ENCODE data around the gene DDX4. TPM values are rescaled to one million over a fixed set of nuclear protein-coding genes. Genes with fewer than 3 reads are reported as not detected.
"Not testable (repeated sequence)": the region's sequence is repeated elsewhere in the genome, so short reads cannot be mapped to it uniquely, and the experiment has no call there.

DDX4 gene
- total RNA-seq, 1 experiment from 2014 or later = not detected

- H3K9me3 ChIP-seq (ENCODE audit: low read depth, low read length, poor library complexity, severe bottlenecking) = no peaks in the 10 kb centered on the region
- TF ChIP-seq EZH2 (IDR thresholded peaks at IDR 0.05; ENCODE audit: borderline replicate concordance, low read depth, low read length, poor library complexity, severe bottlenecking) = no peak
- TF ChIP-seq CTCF (conservative IDR thresholded peaks at IDR 0.05; ENCODE audit: low read depth, low read length) = no peak
- H3K4me3 ChIP-seq (ENCODE audit: low read depth, low read length, poor library complexity, severe bottlenecking) = no peak overlapping the region
- no peaks in the 10 kb centered on the region for H3K4me1 ChIP-seq (ENCODE audit: insufficient read depth, low read length, poor library complexity, severe bottlenecking)
- H3K27me3 ChIP-seq (replicated peaks; ENCODE audit: insufficient read depth, low read depth, low read length, poor library complexity) = no peaks in the 10 kb centered on the region
- H3K27ac ChIP-seq (ENCODE audit: low read depth, low read length, poor library complexity, severe bottlenecking) = no peak overlapping the region
- no TSS peak for BruUV-seq (replicated peaks)
- intact Hi-C loops (cut with micrococcal nuclease; ENCODE audit: unreplicated experiment) = no loop called here
- no peak for DNase-seq (ENCODE audit: low spot score)
- ChIA-PET CTCF (no interaction called here), POLR2A (ENCODE audit: low non-redundant PET) (no interaction called here)
- H3K36me3 ChIP-seq (ENCODE audit: insufficient read depth, low read length, poor library complexity, severe bottlenecking) = no peaks in the 10 kb centered on the region
Measured at GRCh38 chr5:55750499-55750898, 12.6 kb downstream of the DDX4 start.

GRCh38 chr5:55758231-55758630 lies 20.4 kb downstream of the DDX4 start:
- peaks cover 7% of the 10 kb centered on the region for H3K27me3 ChIP-seq (replicated peaks; ENCODE audit: insufficient read depth, low read depth, low read length, poor library complexity)
- H3K4me3 ChIP-seq (ENCODE audit: low read depth, low read length, poor library complexity, severe bottlenecking) = no peak overlapping the region
- DNase-seq (ENCODE audit: low spot score) = no peak
- ChIA-PET POLR2A (ENCODE audit: low non-redundant PET) (no interaction called here), CTCF (no interaction called here)
- no TSS peak for BruUV-seq (replicated peaks)
- intact Hi-C loops (cut with micrococcal nuclease; ENCODE audit: unreplicated experiment) = no loop called here
- no peak overlapping the region for H3K27ac ChIP-seq (ENCODE audit: low read depth, low read length, poor library complexity, severe bottlenecking)
- H3K9me3 ChIP-seq (ENCODE audit: low read depth, low read length, poor library complexity, severe bottlenecking) = no peaks in the 10 kb centered on the region
- H3K4me1 ChIP-seq (ENCODE audit: insufficient read depth, low read length, poor library complexity, severe bottlenecking) = no peaks in the 10 kb centered on the region
- TF ChIP-seq CTCF (conservative IDR thresholded peaks at IDR 0.05; ENCODE audit: low read depth, low read length) (no peak), EZH2 (IDR thresholded peaks at IDR 0.05; ENCODE audit: borderline replicate concordance, low read depth, low read length, poor library complexity, severe bottlenecking) (no peak)
- no peaks in the 10 kb centered on the region for H3K36me3 ChIP-seq (ENCODE audit: insufficient read depth, low read length, poor library complexity, severe bottlenecking)

- no peak overlapping the region for H3K4me3 ChIP-seq (ENCODE audit: low read depth, low read length, poor library complexity, severe bottlenecking)
- intact Hi-C loops (cut with micrococcal nuclease; ENCODE audit: unreplicated experiment) = no loop called here
- H3K36me3 ChIP-seq (ENCODE audit: insufficient read depth, low read length, poor library complexity, severe bottlenecking) = no peaks in the 10 kb centered on the region
- ChIA-PET POLR2A (ENCODE audit: low non-redundant PET) (no interaction called here), CTCF (no interaction called here)
- DNase-seq (ENCODE audit: low spot score) = no peak
- BruUV-seq (replicated peaks) = no TSS peak
- H3K27me3 ChIP-seq (replicated peaks; ENCODE audit: insufficient read depth, low read depth, low read length, poor library complexity) = peaks cover 7% of the 10 kb centered on the region
- no peak overlapping the region for H3K27ac ChIP-seq (ENCODE audit: low read depth, low read length, poor library complexity, severe bottlenecking)
- TF ChIP-seq CTCF (conservative IDR thresholded peaks at IDR 0.05; ENCODE audit: low read depth, low read length) (no peak), EZH2 (IDR thresholded peaks at IDR 0.05; ENCODE audit: borderline replicate concordance, low read depth, low read length, poor library complexity, severe bottlenecking) (no peak)
- H3K4me1 ChIP-seq (ENCODE audit: insufficient read depth, low read length, poor library complexity, severe bottlenecking) = no peaks in the 10 kb centered on the region
- no peaks in the 10 kb centered on the region for H3K9me3 ChIP-seq (ENCODE audit: low read depth, low read length, poor library complexity, severe bottlenecking)
Measured at GRCh38 chr5:55758714-55759113, 20.9 kb downstream of the DDX4 start.

GRCh38 chr5:55761721-55762120 lies 23.9 kb downstream of the DDX4 start:
- POLR2A ChIA-PET (ENCODE audit: low non-redundant PET); H3K36me3 ChIP-seq (ENCODE audit: insufficient read depth, low read length, poor library complexity, severe bottlenecking); BruUV-seq (replicated peaks); H3K4me1 ChIP-seq (ENCODE audit: insufficient read depth, low read length, poor library complexity, severe bottlenecking); H3K9me3 ChIP-seq (ENCODE audit: low read depth, low read length, poor library complexity, severe bottlenecking); intact Hi-C loops (cut with micrococcal nuclease; ENCODE audit: unreplicated experiment); H3K27ac ChIP-seq (ENCODE audit: low read depth, low read length, poor library complexity, severe bottlenecking); H3K27me3 ChIP-seq (replicated peaks; ENCODE audit: insufficient read depth, low read depth, low read length, poor library complexity); CTCF ChIA-PET; DNase-seq (ENCODE audit: low spot score); H3K4me3 ChIP-seq (ENCODE audit: low read depth, low read length, poor library complexity, severe bottlenecking): not testable (repeated sequence)

Data from A673 (cell line).